IPS-15b (cell line): ENCODE data around the gene TRIM63.

ENCODE experiments used
- H3K27me3 ChIP-seq: one replicate; pipeline ENCODE4 v1.6.1; 2013; ENCODE audit warnings: low read length; ENCODE audit not compliant: control insufficient read depth, insufficient read depth
- H3K36me3 ChIP-seq: one replicate; pipeline ENCODE4 v1.6.1; 2013; ENCODE audit warnings: low read length; ENCODE audit not compliant: control insufficient read depth, insufficient read depth
- H3K4me1 ChIP-seq: one replicate; pipeline ENCODE4 v1.6.1; 2013; ENCODE audit warnings: mild to moderate bottlenecking, low read length; ENCODE audit not compliant: control insufficient read depth, insufficient read depth
- H3K4me3 ChIP-seq: one replicate; pipeline ENCODE4 v1.5.1; 2013; ENCODE audit warnings: low read depth, low read length
- H3K9ac ChIP-seq: one replicate; pipeline ENCODE4 v1.6.1; 2013; ENCODE audit warnings: low read depth, mild to moderate bottlenecking, low read length
- H3K9me3 ChIP-seq: one replicate; pipeline ENCODE4 v1.6.1; 2013; ENCODE audit warnings: mild to moderate bottlenecking, low read length; ENCODE audit not compliant: control insufficient read depth, insufficient read depth

TRIM63 gene

DNA sequence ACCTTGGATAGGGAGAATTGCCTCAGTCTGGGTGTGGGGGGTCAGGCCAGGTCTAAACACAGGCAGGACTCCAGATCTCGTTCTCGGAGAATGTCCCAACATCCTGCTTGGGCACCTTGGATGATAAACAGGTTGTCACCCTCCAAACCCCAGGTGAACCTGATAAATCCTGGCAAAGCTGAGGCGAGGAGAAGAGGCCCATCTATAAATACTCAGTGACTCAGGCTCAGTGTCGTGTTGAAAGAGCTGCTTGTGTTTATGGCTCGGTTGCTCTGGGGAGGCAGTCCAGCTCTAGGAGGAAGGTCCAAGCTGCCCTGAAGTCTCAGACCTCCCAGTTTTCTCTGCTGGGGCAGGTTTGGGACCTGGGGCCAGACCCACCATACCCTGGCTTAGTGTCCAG is 15.8 kb upstream of the TRIM63 start:
- no peaks in the 10 kb centered on the region for H3K9me3 ChIP-seq
- H3K4me1 ChIP-seq = peaks cover 5% of the 10 kb centered on the region
- no peak overlapping the region for H3K4me3 ChIP-seq
- H3K36me3 ChIP-seq = no peaks in the 10 kb centered on the region
- H3K27me3 ChIP-seq = peaks cover 7% of the 10 kb centered on the region
- H3K9ac ChIP-seq = no peak overlapping the region

DNA sequence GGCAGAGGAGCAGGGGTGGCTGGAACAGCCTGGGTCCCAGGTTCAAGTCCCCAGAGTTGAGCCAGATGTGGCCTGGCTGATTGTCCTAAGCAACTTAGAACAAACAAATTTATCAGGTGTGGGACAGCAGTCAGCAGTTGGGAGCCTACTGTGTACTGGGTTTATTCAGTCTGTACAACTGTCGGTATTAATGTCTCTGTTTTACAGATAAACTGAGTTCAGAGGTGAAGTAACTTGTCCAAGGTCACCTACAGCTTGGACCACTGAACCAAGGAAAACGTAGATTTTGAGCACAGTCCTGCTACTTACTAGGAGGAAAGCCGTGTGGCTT is 14.6 kb upstream of the TRIM63 start:
- H3K36me3 ChIP-seq = no peaks in the 10 kb centered on the region
- H3K4me1 ChIP-seq = peaks cover 5% of the 10 kb centered on the region
- no peaks in the 10 kb centered on the region for H3K9me3 ChIP-seq
- H3K4me3 ChIP-seq = no peak overlapping the region
- no peak overlapping the region for H3K9ac ChIP-seq
- peaks cover 7% of the 10 kb centered on the region for H3K27me3 ChIP-seq

DNA sequence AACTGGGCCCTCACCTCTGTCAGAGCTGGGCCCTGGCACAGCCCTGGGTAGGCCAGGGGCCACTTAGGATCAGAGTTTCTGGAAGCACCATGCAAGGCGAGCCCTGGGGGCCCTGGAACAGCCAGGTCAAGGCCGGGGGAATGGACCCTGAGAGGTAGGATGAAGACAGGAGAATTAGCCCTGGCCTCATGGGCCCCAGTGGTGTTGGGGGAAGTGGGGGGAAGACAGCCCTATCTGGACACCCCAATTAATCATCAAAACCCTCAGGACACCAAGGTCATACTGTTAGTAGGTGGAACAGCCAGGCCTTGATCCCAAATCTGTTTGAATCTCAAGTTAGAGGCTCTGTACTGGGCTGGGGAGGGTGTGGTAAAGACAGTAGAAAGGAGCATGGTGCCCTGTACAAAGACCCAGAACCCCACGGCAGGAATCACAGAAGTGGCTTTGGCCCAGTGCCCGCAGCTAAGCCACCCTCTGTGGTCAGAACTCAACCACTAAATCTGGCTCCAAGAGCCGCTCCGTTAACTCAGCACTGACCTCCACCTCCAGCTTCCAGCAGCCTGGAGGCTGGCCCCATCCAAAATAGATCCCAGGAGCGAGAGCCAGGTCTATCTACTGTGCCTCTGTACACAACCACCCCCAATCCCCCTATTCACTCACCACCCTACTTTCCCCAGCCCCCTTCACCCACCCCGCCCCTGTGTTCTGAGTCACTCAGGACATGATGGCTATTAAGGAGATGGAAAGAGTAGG is 14.0 kb upstream of the TRIM63 start:
- no peaks in the 10 kb centered on the region for H3K36me3 ChIP-seq
- H3K9ac ChIP-seq = no peak overlapping the region
- no peak overlapping the region for H3K4me3 ChIP-seq
- no peaks in the 10 kb centered on the region for H3K9me3 ChIP-seq
- H3K4me1 ChIP-seq = peaks cover 5% of the 10 kb centered on the region
- peaks cover 7% of the 10 kb centered on the region for H3K27me3 ChIP-seq

DNA sequence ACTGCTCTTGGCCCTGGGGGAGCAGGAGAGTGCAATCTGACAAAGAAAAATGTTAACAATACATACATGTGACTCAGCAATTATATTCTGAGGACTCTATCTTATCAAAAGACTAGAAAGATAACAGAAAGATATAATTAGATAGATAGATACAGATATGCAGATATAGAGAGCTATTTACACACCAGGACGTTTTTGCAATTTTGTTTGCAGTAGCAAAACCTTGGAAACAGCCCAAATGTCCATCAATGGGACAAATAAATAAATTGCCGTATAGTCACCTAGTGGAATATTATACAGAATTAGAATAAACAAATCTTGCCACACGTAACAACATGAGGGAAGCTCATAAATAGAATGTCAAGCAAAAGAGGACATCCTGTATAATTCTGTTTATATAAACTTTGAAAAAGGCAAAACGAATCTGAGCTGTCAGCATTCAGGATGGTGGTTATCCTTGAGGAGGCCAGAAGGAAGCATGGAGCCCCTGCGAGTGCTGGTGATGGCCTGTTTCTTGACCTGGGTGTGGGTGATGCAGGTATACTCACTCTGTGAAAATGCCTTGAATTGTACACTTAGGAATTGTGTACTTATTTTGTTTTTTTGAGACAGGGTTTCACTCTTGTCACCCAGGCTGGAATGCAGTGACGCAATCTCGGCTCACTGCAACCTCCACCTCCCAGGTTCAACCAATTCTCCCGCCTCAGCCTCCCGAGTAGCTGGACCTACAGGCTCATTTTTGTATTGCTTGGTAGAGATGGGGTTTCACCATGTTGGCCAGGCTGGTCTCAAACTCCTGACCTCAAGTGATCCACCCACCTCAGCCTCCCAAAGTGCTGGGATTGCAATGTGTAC is 12.8 kb upstream of the TRIM63 start:
- Histone ChIP-seq H3K27me3 (peaks cover 7% of the 10 kb centered on the region), H3K9me3 (no peaks in the 10 kb centered on the region), H3K4me3 (no peak overlapping the region), H3K9ac (no peak overlapping the region), H3K4me1 (peaks cover 5% of the 10 kb centered on the region), H3K36me3 (no peaks in the 10 kb centered on the region)

DNA sequence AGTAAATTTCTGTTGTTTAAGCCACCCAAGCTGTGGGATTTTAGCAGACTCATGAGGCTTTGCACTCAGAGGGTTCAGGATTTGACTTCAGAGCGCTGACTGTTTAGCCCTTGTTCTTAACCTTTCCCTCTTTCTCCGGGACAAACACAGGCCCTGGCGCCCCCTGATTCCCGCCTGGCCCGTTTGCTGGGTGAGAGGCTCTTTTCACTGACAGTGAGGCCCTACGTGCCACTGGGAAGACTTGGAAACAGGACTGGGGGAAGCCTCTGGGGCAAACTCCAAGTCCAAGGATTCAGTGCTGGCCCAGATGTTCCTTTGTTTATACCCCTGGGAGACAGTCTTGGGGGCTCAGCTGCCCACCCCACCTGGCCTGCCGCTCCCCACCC is 11.7 kb upstream of the TRIM63 start:
- H3K4me1 ChIP-seq = peaks cover 5% of the 10 kb centered on the region
- H3K27me3 ChIP-seq = peaks cover 5% of the 10 kb centered on the region
- H3K36me3 ChIP-seq = no peaks in the 10 kb centered on the region
- H3K9me3 ChIP-seq = no peaks in the 10 kb centered on the region
- H3K4me3 ChIP-seq = no peak overlapping the region
- H3K9ac ChIP-seq = no peak overlapping the region

DNA sequence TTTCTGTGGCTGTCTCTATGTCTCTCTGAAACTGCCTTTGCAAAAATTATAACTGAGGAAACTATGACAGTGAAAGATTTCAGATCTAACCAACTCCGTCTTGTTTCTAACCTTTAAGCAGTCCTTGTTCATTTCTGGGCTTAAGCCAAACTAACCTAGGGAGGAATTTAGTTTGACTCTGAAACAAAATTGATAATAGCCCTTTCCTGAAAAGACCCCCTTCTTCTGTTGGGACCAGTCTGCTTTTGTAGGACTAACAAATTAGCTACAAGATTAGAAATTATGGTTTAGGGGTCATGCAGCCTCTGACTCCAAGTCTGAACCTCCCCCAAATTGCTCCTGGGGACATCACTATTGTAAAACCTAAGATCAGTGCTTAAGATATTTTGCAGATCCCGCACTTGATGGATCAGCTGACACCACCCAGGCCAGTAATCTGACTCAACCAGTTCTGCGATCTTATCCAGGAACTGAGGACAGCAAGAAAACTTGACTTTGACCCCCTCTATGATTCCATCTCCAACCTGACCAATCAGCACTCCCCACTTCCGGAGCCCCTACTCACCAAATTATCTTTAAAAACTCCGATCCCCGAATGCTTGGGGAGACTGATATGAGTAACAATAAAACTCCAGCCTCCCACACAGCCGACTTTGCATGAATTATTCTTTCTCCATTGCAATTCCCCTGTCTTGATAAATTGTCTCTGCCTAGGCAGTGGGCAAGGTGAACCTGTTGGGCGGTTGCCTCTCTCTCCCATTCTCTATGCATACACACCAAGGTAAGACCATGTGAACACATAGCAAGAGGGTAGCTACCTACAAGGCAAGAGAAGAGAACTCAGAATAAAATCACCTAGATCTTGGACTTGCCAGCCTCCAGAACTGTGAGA is 11.1 kb upstream of the TRIM63 start:
- Histone ChIP-seq H3K4me1 (peaks cover 5% of the 10 kb centered on the region), H3K9ac (no peak overlapping the region), H3K4me3 (no peak overlapping the region), H3K9me3 (no peaks in the 10 kb centered on the region), H3K36me3 (no peaks in the 10 kb centered on the region), H3K27me3 (peaks cover under 1% of the 10 kb centered on the region)

DNA sequence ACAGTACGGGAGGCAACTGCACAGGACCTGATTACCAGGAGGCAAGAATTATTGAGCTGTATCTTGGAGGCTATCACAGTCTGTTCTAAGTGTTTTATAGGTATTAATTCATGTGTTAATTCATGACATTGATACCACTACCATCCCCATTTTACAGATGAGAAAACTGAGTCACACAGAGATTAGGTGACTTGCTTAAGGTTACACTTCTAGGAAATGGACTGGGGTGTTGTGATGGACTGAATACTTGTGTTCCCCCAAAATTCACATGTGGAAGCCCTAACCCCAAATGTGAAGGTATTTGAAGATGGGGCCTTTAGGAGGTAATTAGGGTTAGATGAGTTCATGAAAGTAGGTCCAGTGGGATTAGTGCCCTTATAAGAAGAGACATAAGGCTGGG is 10.1 kb upstream of the TRIM63 start:
- no peaks in the 10 kb centered on the region for H3K27me3 ChIP-seq
- no peaks in the 10 kb centered on the region for H3K9me3 ChIP-seq
- no peak overlapping the region for H3K9ac ChIP-seq
- H3K4me1 ChIP-seq = peaks cover 5% of the 10 kb centered on the region
- no peaks in the 10 kb centered on the region for H3K36me3 ChIP-seq
- H3K4me3 ChIP-seq = no peak overlapping the region

DNA sequence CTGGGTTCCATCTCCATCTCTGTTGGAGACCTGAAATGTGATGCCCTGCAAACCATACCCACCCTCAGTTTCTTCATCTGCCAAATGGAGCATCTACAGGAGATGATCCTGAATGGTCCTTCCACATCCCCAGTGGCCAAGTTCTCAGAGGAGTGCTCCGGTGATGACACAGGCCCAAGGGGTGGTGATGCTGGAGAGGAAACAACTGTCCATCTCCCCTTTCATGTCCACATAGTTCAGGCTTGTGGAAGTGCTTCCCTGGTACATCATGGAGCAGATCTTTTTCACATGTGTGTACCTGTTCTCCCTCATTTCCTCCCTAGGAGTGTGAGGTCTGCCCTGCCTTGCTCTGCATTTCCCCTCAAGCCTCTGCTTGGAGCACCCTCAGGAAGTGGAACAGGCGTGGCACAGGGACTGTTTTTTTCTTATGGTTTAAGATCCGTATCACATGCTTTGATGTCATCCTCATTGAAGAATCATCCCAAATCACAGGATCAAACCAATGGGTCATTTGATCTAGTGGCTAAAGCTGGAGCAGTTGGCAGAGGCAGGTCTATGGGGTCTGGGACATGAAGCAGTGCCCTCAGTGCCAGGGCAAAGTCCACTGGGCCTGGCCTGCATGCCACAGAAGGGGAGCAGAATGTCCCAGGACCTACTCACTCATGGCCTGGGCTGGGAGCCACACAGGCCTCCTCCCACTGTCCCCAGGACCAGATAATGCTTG is 8.2 kb upstream of the TRIM63 start:
- Histone ChIP-seq H3K27me3 (no peaks in the 10 kb centered on the region), H3K9ac (no peak overlapping the region), H3K4me3 (no peak overlapping the region), H3K4me1 (peaks cover 5% of the 10 kb centered on the region), H3K9me3 (no peaks in the 10 kb centered on the region), H3K36me3 (no peaks in the 10 kb centered on the region)

DNA sequence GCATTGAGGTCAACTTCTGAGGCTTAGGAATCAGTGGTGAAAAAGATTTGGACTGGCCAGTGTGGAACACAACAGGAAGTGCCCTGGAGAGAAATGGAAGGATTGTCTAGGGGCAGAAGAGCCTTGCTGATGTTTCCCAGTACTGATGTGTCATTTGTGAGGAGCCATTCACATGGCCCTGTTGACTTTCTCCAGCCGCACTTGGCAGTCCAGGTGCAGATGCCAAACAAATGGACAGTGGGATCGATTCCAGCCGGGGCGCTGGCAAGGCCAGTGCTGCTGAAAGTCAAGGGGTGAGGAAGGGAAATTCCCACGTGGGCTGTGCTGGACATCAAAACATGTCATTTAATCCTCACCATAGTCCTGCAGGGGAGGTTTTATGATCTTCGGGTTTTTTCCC is 4.9 kb upstream of the TRIM63 start:
- no peak overlapping the region for H3K9ac ChIP-seq
- no peaks in the 10 kb centered on the region for H3K36me3 ChIP-seq
- H3K27me3 ChIP-seq = no peaks in the 10 kb centered on the region
- H3K4me1 ChIP-seq = peaks cover under 1% of the 10 kb centered on the region
- H3K9me3 ChIP-seq = no peaks in the 10 kb centered on the region
- H3K4me3 ChIP-seq = no peak overlapping the region

DNA sequence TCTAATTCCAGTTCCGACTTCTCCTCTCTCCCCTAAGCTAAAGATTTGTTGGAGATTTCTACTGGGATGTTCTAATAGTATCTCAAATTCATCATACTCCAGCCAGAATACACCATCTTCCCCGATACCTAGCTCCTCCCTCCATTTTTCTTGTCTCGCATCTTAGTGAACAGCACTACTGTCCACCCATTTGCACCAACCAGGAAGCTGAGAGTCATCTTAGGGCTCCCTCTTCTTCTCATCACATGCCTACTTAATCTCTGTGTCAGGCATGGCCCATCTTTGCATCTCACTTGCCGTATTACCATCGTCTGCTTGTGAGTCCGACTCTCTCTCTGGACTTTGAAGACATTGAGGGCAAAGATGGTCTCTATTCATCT is 3.5 kb upstream of the TRIM63 start:
- Histone ChIP-seq H3K4me1 (peaks cover 2% of the 10 kb centered on the region), H3K36me3 (no peaks in the 10 kb centered on the region), H3K9ac (no peak overlapping the region), H3K9me3 (no peaks in the 10 kb centered on the region), H3K27me3 (no peaks in the 10 kb centered on the region), H3K4me3 (no peak overlapping the region)

DNA sequence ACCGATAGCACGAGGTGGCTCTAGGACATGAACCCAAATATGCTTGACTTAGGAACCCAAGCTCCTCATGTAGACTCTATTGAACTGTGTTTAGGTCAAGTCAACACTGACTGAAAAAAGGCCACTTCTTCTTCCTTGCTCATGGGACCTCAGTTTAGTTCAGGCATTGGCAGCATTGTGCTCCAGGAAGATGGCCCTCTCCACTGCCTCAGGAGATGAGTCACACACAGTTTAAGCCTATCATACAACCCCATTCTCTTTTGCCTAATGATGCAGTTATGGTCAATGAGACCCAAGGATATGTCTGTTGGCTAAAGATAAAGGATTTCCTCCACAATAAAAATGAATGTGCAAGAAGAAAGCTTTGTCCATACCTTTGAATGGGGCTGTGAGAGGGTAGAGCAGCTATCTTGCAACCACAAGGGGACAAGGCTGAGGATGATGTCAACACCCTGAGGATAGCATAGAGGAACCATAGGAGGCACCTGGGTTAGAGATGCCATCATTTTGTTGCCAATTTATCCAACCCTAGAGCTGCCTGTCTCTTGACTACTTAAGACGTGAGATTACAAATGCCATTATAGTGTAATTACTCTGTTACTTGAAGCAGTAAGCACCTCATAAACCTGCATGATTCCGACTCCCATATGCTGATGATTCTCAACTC is 3.0 kb upstream of the TRIM63 start:
- peaks cover 2% of the 10 kb centered on the region for H3K4me1 ChIP-seq
- no peaks in the 10 kb centered on the region for H3K27me3 ChIP-seq
- H3K9me3 ChIP-seq = no peaks in the 10 kb centered on the region
- H3K36me3 ChIP-seq = no peaks in the 10 kb centered on the region
- H3K4me3 ChIP-seq = no peak overlapping the region
- H3K9ac ChIP-seq = no peak overlapping the region
